NCI-H1436 treated with DMSO at 0.1 percent for 48 hours (cell line): ENCODE results near the gene THRB.
"Not testable (repeated sequence)": the region's sequence is repeated elsewhere in the genome, so short reads cannot be mapped to it uniquely, and the experiment has no call there.

Experiments used
- DNase-seq: peaks from one replicate; lab custom pipeline; 2025; lab: John Stamatoyannopoulos, UW

Gene THRB

DNA sequence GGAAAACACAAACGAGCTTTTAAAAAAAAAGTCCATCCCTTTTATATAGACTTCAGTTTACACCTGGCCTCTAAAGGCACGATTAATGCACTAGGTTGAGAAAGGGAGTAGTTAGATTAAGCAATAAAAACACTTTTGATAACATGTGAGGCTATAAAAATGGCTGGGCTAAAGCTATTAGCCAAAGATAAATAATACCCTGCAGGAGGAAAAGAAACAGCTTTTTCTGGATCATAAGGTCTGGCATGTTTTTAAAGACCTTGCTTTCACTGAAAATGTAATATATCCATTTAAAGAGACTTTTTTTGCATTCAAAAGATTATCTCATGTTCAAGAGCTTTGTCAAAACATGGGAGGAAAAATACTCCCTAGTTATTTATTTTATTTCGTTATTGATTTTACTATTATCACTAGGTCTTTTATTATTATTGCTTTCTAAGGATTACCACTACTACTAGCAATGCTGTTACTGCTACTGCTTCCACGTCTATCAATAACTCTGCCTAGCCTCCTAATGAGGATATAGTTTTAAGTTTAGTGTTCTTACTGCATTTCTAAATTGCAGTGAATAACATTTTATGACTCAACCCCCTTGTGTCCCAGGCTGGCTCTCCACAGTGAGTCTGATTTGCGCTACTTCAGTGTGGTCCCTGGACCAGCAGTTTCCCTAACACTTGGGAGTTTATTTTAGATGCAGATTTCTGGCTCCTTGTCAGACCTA is 93.4 kb downstream of the THRB start:
- peak; percentile 29 for DNase-seq

DNA sequence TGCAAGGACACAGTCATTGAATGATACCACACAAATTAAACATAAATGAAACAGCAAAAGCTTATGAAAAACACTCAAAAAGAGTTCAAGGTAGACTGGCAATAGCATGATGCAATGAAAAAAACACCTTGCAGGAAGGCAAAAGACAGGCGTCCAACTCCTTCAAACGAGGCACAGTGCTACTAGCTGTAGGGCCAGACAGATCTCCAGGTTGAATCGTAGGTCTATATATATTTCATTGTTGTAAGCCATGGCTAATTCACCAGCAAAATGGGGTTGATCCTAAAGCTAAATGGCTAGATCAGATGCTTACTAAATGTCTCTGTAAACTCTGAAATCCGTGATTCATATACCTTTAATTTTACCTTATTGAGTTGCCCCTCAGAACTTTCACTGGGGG is 94.2 kb downstream of the THRB start:
- no peak for DNase-seq

DNA sequence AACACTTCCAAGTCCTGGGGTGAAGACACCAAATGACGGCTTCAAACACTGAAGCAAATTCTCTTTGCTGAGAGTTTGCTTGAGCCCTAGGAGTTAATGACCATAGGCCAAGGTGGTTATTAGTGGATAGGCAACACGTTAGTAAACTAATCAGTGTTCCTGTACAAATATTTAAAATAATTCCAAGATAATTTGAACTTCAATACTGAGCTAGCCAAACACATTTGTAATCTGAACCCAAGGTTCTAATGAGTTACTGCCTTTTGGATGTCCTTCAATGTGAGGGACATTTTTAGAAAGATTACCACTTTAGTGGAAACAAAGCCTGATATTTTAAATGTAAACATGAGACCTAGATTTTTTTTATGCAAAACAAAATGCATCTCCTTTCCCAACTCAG is 94.6 kb downstream of the THRB start:
- DNase-seq, result no peak

DNA sequence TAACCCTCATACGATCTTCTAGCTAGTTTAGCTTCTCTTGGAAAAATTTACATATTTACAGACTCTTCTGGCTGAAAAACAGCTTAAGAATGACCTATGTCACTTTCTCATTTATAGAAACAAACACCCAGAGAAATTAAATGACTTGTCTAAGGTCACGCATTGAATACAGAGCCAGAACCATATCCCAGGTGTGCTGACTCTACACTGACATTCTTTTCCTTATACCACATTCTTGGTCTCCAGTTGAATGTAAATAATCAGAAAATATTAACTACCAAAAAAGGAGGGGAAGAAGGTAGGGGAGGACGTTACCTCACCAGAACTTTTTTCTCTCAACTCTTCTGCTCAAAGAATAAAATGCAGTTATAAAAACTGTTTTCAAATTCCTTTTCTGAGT is 95.0 kb downstream of the THRB start:
- DNase-seq, result no peak

DNA sequence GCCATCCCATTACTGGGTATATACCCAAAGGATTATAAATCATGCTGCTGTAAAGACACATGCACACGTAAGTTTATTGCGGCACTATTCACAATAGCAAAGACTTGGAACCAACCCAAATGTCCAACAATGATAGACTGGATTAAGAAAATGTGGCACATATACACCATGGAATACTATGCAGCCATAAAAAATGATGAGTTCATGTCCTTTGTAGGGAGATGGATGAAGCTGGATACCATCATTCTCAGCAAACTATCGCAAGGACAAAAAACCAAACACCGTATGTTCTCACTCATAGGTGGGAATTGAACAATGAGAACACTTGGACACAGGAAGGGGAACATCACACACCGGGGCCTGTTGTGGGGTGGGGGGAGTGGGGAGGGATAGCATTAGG is 95.9 kb downstream of the THRB start:
- DNase-seq, result not testable (repeated sequence)

DNA sequence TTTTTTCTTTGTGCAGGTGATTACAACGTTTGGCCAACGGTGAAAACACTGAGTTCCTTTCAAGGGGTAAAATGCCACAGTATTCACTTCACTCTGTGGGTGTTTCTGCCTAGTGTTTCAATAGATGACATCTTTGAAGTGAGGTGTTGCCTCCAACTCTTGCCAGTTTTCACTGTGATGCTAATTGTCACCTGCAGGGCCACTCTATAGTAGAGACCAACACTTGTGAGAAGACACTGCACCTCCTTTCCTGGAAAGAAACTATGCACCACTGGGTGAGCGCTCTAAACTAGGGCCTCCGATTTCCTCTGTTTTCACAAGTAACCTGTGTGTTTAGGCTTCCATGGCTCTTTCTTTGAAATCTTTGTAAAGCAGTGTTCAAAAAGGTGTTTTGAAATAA is 98.3 kb downstream of the THRB start:
- DNase-seq, result no peak

DNA sequence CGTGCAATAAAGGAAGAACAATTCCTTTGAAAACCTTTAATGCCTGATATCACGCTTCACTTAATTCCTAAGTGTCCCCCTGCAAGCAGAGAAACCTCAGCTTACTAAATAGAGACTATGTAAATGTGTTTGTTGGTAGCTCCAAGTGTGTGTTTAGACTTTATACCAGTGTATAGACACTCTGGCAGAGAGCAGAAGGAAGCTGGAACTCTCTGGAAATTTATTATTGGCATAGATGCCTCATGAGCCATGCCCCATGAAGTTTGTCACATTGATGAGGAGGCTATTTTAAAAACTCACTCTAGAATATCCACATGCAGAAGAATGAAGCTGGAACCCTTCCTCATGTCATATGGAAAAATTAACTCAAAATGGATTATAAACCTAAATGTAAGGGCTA is 99.9 kb downstream of the THRB start:
- no peak for DNase-seq

DNA sequence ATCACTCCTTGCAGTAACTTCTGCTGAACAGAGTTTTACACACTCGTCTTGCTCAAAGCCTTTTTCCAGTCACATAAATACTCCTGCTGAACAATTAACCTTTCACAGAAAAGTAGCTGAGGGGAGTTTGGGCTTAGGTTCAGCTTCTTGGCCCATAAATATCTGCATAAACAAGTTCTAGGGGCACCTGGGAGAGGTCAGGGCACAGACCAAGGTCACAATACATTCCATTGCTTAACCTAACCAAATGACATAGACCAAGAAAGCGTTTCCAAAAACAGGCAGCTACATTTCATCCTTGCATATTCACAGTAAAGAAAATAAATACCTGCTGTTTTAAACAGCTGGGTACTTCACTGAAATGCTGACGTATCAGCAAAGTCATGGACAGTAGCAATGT is 101.3 kb downstream of the THRB start:
- DNase-seq, result no peak

DNA sequence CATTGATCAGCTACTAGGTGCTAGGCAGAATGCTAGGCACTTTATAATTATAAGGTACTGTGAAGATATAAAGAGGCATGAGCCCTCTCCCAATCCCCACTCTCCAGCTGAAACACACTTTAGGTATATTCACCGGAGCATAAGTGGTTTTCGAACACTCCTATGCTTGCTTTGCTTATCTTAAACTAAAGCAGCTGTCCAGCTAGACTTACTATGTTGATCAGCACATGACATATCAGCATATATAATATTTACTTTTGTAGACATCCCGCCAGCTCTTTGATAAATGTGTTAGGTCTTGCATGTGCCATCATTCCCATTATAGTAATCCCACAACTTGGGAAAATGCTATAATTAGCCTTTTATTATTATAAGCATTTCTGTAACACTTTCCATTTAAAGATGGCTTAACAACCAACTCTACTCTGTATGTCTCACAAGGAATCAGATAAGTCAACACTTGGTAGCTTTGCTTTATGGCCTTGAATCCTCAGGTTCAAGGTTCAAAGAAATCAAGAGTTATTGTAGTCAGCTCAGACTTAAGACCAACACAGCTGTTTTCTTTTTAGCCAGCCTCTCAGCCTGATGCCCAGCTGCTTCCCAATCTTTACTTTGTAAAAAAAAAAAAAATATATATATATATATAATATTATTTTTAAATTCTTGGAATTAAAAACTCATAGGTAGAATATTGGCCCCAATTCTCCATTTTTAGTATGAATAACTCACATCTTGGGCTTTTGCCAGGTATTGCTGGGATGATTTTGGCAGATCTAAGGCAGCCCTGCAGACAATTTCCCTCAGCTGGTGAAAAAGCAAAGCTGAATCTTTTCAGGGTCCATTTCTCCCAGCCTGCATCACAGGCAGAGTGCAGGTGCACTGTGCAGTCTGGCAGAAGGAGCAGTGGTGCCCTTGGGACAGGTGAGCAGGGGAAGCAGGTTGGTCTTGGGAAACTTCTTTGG is 104.2 kb downstream of the THRB start:
- DNase-seq, result no peak

DNA sequence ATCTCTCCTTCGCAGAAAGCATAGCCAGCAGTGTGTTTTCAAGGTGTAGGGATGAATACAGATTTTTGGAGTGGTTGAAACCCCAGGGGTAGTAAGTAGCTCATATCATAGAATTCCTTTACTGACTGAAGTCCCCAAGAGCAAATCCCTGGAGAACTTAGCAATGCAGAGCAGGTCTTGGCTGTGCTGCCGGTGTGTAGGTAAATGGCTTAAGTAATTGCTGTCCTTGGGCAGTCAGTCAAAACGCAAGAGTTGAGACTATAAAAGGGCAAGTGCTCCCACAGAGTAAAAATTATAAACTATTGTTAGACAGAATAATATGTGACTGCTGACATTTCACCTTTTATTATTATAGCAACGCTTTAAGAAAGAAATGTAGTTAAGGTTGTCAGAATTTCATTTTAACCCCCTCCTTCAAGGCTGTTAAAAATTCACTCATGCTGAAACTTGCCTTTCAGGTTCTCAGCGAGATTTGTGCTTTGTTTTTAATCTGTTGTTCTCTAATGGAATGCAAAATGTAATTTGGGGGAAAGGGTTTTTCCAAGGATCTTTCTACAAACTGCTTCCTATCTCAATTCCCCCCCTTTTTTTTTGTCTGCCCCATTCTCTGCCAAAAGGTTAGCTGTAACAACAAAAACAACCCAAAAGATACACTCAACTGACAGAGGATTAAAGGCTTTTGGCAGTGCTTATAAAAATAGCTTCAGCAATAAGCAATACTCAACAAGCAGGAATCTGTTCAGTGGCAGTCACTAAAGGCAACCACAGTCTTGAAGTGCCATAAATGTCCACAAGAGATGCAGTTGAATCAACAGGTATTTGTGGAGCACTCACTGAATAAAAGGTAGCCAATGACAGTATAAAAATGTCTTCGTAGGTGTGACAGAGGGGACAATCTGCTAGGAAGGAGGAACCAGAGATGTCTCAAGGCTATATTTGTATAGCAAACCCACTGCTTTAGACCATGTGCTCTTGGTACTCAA is 105.3 kb downstream of the THRB start:
- no peak for DNase-seq

DNA sequence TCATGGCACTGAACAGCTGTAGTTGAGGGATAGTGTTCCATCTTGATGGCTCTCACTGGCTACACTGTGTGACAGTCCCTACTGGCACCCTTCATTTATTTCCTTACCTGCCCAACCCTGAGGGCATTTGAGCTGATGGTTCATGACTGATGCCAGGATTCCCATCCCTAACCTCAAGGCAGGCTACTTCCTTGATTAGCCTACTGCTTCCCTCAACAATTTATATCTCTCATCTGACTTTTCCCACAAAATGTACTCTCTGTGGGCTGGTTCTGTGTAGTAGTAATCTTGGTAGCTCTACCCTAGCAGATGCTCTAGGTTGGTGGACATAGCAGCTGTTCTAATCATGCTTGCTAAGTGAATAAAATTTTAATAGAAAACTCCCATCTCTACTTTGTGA is 106.0 kb downstream of the THRB start:
- DNase-seq, result no peak

DNA sequence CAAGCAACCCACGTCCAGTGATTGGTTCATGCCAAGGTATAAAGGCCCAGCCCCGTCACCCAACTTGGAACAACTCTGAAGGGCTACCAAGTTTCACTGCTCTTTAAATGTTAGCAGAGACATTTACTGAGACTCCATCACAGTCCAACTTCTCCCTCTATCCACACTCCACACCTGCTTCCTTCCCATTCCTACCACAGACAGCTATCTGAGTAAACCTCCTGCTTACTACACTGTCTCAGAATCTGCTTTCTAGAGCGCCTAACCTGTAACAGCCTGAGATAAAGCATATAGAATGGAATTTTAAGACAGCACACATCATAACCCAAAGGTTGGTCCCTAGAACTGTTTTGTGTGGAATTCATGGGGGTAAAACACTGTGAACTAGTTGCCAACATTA is 106.5 kb downstream of the THRB start:
- DNase-seq, result no peak

DNA sequence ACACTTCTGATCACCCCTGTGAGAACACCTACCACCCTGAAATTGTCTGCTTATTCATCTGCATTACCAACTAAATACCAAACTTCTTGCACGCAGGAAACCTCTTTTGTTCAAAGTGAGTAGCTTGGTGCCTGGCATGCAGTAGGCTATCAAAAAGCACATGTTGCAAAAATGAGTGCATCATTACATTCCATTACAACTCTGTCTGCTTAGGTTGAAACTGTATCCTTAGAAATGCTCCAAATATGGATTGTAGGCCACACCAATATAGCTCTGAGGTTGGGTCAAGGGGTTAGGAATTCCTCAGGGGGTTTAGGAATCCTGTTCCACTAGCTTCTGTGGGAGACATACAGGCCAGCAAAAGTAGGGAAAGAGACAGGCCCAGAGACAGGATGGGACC is 107.2 kb downstream of the THRB start:
- DNase-seq, result no peak

DNA sequence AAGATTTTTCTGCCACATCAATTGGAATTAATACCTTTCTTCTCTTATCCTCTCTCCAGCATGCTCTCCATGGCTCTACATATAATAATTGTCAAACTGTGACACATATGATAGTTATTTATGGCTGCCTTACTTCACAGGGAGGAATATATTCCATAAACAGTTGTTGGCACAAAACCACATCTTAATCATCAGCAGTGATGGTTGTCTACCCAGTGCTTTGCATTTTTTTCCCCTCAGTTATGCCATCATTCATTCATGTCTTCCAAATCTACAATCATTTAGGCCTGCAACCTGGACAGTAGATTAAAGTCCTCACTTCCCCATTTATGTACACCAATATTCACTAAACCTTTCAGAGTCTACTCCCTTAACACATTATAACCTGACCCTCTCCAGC is 107.7 kb downstream of the THRB start:
- DNase-seq, result no peak

DNA sequence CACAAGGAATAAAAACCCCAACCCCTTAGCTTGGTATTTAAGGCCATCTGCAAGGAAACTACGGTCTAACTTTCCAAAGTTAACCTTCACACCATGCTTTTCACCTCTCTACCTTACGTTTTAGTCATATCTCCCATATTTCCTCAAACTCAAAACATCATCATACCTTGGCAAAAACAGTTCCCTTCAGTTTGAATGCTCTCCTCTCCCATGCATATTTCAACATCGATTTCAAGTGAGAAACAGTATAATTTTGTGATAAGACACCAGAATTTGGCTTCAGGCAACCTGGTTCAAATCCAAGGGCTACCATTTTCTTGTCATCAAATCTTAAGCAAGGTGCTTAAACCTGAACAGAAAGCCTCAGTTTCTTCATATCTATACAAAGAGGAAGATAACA is 108.2 kb downstream of the THRB start:
- DNase-seq, result no peak

DNA sequence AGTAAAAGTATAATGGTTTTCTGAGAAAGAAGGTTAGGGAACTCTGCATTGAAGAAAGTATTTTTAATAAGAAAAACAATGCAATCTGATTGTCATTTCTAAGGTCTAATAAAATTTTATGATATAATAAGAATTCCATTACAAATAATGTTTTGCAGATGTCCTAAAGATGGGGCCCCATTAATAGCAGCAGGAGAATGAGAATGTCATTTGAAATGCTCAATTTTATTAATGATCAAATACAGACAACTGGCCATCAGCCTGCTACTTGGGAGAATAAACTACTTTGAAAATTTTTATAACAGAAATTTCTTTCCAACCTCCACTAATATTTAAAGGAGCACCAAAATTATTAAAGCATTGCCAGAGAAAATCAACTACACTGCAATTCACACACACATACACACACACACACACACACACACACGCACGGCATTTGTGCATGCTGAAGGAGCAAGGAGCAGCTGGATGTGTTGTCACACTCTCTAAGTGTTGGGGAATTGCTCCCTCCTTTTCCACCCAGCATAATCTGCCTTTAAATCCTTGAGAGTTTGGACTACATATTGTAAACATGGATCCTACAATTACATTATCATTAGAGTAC is 109.5 kb downstream of the THRB start:
- DNase-seq, result no peak

DNA sequence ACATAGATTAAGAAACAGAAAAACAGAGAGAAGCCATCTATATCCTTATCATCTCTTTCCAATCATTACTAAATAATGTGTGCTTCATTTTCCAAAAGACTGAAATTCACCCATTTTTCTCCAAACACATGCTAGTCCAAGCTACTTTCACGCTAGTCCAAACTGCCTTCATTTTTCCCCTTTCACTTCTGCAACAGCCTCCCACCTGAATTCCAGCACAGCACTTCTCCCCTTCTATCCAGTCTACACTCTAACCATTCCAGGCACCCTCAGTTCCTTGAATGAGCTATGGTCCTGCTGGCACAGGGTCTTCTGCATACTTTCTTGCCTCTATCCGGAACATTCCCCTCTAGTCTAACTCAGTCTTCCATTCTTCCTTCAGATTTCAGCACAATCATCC is 112.0 kb downstream of the THRB start:
- DNase-seq, result no peak

DNA sequence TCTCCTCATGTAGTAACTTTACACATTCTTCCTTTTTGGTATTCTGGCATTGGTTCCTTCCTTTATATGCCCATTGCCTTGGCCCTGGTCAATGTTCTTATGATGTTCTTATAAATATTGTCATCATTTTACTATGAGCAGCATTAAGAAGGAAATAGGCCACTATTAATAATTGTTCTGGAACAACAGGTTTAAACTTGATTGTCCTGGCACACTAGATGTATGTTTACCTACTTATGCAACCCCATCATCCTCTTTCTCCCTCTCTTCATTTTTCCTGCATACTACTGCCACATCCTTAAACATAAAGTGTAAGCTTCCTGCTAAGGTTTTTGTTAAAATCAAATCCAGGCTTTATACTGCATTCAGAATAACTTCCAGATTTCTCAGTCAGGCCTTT is 114.7 kb downstream of the THRB start:
- DNase-seq, result no peak

DNA sequence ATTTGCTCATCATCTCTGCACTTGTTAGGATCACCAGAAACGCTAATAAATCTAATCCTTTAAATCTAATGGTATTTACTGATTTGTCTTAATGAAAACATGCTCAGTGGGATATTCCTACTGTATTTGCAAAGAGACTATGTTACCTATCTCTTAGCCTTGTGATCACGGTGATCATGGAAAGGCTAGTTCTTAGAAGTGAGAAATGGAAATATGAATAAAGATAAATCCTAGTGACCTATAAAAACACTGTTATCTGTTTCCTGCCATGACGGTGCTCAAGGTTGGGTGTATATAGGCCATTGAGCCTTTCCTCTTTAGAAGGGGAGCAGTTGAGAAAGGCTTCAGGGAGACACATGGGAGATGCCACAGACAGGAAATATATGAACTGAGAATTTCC is 116.3 kb downstream of the THRB start:
- no peak for DNase-seq

DNA sequence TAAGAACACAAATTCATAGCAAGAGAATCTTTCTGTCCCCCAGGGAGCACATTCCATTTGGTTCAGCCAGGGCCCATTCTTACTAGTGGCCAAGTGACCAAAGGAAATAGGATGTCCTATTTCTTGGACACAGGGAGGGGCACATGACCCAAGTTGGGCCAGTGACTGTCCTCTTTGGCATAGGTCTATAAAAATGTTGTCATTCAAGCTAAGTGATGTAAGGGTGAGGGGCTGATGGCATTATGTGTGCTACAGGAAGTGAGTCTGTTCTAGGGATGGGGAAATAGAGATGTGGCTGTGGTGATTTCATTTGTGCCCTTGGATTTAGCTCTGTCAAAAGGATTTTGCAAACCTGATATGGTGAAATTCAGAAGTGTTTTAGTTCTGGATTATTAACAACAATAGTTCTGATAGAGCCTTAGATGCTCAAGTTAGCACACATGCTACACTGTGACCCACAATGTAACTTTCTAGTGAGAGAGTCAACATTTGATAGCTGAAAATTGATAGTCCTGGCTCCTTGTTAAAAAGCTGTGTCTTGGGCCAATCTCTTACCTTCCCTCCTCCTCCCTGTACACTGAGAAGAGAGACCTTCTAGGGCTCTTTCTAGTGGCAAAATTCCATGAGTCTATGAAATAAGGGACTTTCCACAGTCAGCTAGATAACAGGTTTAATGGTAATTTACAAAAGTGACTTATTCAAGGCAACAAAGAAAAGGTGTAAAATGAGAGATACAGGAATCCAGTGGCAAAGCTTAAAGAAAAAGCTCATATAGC is 117.2 kb downstream of the THRB start:
- DNase-seq, result no peak

DNA sequence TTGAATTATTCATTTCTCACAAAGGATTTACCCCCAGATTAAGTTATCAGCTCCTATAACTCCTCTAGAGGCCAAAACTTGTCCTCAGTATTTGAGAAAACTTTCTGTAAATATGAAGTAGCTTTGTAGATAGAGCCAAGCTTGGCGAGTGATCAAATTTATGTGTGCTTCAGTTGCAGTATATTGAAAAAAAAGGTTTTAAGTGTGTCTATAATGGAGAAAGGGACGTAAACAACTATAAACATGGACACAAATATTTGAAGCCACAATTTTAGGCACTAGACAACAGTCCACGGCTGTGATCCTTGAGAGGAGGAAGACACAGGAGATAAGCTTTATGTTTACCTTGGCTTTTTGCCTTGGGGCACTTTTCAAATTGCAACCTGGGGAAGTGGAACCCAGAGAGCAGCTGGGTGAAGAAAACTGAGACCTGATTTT is 118.7 kb downstream of the THRB start:
- no peak for DNase-seq
